ENCODE measurements around the gene ACP4. TPM values are rescaled to one million over a fixed set of nuclear protein-coding genes. Genes with fewer than 3 reads are reported as not detected.

Gene ACP4
- total RNA-seq, 2 donors from 2014 or later: not detected

- 66 to 74% methylated on average over 10 to 11 of the region's 11 CpGs for WGBS, 2 donors
- intact Hi-C loops (cut with DNase I): no loop called here
- no peak for ATAC-seq
Measured at GRCh38 chr19:50793558-50794065, 3.4 kb downstream of the ACP4 start.

GRCh38 chr19:50794074-50794875, 4.1 kb downstream of the ACP4 start:
- WGBS, 2 donors: 16 to 21% methylated on average over 15 to 16 of the region's 16 CpGs
- H3K27me3 ChIP-seq: no peaks in the 10 kb centered on the region
- intact Hi-C loops (cut with DNase I): no loop called here

More at GRCh38 chr19:50793558-50794065, 3.4 kb downstream of the ACP4 start:
- Histone ChIP-seq H3K27me3 (no peaks in the 10 kb centered on the region), H3K4me3 (no peak overlapping the region), H3K9me3 (no peaks in the 10 kb centered on the region), H3K36me3 (replicated peaks in 1 of 2; ENCODE audit: insufficient read depth in 1 of 2, low read depth in 2 of 2) (peaks cover 0 to 5% of the 10 kb centered on the region in 2 donors), H3K4me1 (peaks cover 5% of the 10 kb centered on the region), H3K27ac (no peak overlapping the region)
- DNase-seq: no peak
- TF ChIP-seq CTCF (IDR thresholded peaks at IDR 0.05) (no peak), POLR2A (IDR thresholded peaks at IDR 0.05) (no peak)

GRCh38 chr19:50794876-50795663, 4.9 kb downstream of the ACP4 start:
- no peaks in the 10 kb centered on the region for H3K9me3 ChIP-seq
- WGBS, 2 donors: 46 to 57% methylated on average over 13 to 18 of the region's 18 CpGs
- TF ChIP-seq POLR2A (IDR thresholded peaks at IDR 0.05) (no peak), CTCF (IDR thresholded peaks at IDR 0.05) (peak in 1 of 7 experiments; percentile 11)
- peaks cover 5% of the 10 kb centered on the region for H3K4me1 ChIP-seq
- intact Hi-C loops (cut with DNase I): no loop called here
- peaks cover 0 to 7% of the 10 kb centered on the region in 2 donors for H3K36me3 ChIP-seq (replicated peaks in 1 of 2; ENCODE audit: insufficient read depth in 1 of 2, low read depth in 2 of 2)
- no peak overlapping the region for H3K27ac ChIP-seq
- ATAC-seq: no peak
- no peaks in the 10 kb centered on the region for H3K27me3 ChIP-seq
- peak in 1 of 4 donors; percentile 36 for DNase-seq
- no peak overlapping the region for H3K4me3 ChIP-seq

More at GRCh38 chr19:50794074-50794875, 4.1 kb downstream of the ACP4 start:
- Histone ChIP-seq H3K4me3 (no peak overlapping the region), H3K9me3 (no peaks in the 10 kb centered on the region), H3K4me1 (peaks cover 5% of the 10 kb centered on the region), H3K36me3 (replicated peaks in 1 of 2; ENCODE audit: insufficient read depth in 1 of 2, low read depth in 2 of 2) (peaks cover 0 to 7% of the 10 kb centered on the region in 2 donors), H3K27ac (no peak overlapping the region)
- ATAC-seq (peak; percentile 56), DNase-seq (peak; percentile 45 to 69 (median 55))
- TF ChIP-seq POLR2A (IDR thresholded peaks at IDR 0.05): peak in 1 of 3 donors; percentile 13
- TF ChIP-seq CTCF (IDR thresholded peaks at IDR 0.05): peak in 5 of 7 experiments; percentile 13 to 63 (median 44)

GRCh38 chr19:50795664-50796073, 5.5 kb downstream of the ACP4 start:
- WGBS, 2 donors: 93% methylated on average over 3 to 4 of the region's 4 CpGs
- TF ChIP-seq POLR2A (IDR thresholded peaks at IDR 0.05): no peak
- TF ChIP-seq CTCF (IDR thresholded peaks at IDR 0.05): no peak
- intact Hi-C loops (cut with DNase I): no loop called here
- Histone ChIP-seq H3K27me3 (no peaks in the 10 kb centered on the region), H3K9me3 (no peaks in the 10 kb centered on the region), H3K4me1 (peaks cover 5% of the 10 kb centered on the region), H3K27ac (no peak overlapping the region), H3K36me3 (replicated peaks in 1 of 2; ENCODE audit: insufficient read depth in 1 of 2, low read depth in 2 of 2) (peaks cover 0 to 7% of the 10 kb centered on the region in 2 donors), H3K4me3 (no peak overlapping the region)
- DNase-seq (no peak), ATAC-seq (no peak)
